ENCODE results near the gene CHRNA7. TPM values are rescaled to one million over a fixed set of nuclear protein-coding genes. Genes with fewer than 3 reads are reported as not detected.

The CHRNA7 gene
- total and polyA plus RNA-seq, 2 of the 8 experiments (the other 6 are each of a cell fraction or from before 2014, with no cell fraction given), result 7.5 to 11.0 TPM

- TF ChIP-seq CEBPB (IDR thresholded peaks at IDR 0.05; ENCODE audit: low read depth, low read length) (no peak), NRF1 (IDR thresholded peaks at IDR 0.05; ENCODE audit: low read depth, low read length) (no peak), USF2 (IDR thresholded peaks at IDR 0.05; ENCODE audit: low read length) (no peak), KDM5A (IDR thresholded peaks at IDR 0.05; ENCODE audit: low read length) (no peak), JUN (IDR thresholded peaks at IDR 0.05; ENCODE audit: low read depth, low read length) (no peak), SP1 (IDR thresholded peaks at IDR 0.05; ENCODE audit: low read depth, low read length) (no peak), BCL11A (IDR thresholded peaks at IDR 0.05; ENCODE audit: low read depth in 2 of 2, low read length in 2 of 2) (no peak), EP300 (IDR thresholded peaks at IDR 0.05; ENCODE audit: borderline replicate concordance in 1 of 2, low read depth in 2 of 2, low read length in 2 of 2) (no peak), BRCA1 (IDR thresholded peaks at IDR 0.05; ENCODE audit: low read depth, low read length) (no peak), ATF3 (IDR thresholded peaks at IDR 0.05; ENCODE audit: insufficient read depth, low read depth, low read length) (no peak), E2F6 (IDR thresholded peaks at IDR 0.05) (peak; percentile 17; the same call in 1 of the 2 replicates), MAX (IDR thresholded peaks at IDR 0.05) (0 out of 2 replicates have a peak, but pooled peaks have one; percentile 7), SP2 (IDR thresholded peaks at IDR 0.05; ENCODE audit: low read length) (no peak), TAF1 (IDR thresholded peaks at IDR 0.05; ENCODE audit: low read depth, low read length) (peak; percentile 82), CHD2 (IDR thresholded peaks at IDR 0.05; ENCODE audit: low read length) (no peak), PHF8 (conservative IDR thresholded peaks at IDR 0.05; ENCODE audit: low read depth, low read length) (peak; percentile 80), CREB1 (IDR thresholded peaks at IDR 0.05) (0 out of 2 replicates have a peak, but pooled peaks have one; percentile 20), HDAC6 (IDR thresholded peaks at IDR 0.05; ENCODE audit: low read depth, low read length) (no peak), RFX5 (IDR thresholded peaks at IDR 0.05; ENCODE audit: borderline replicate concordance, low read depth, low read length) (no peak), SIN3A (conservative IDR thresholded peaks at IDR 0.05 in 1 of 2, IDR thresholded peaks at IDR 0.05 in 1 of 2; ENCODE audit: low read depth in 1 of 2, low read length in 2 of 2) (0 out of 4 replicates have a peak, but pooled peaks have one; percentile 30 to 37), SAP30 (IDR thresholded peaks at IDR 0.05; ENCODE audit: insufficient read depth, insufficient replicate concordance, low read length) (no peak)
Measured at GRCh38 chr15:32029862-32030781, at the start of gene CHRNA7 (continued).

Data from H1 (cell line).